OCI-LY3 (cell line): ENCODE measurements around the gene ZNF425.

Source experiments
- H2AFZ ChIP-seq: fragments of 200-600, 300-600 bp; shearing (Covaris generic); 2 replicates; pipeline ENCODE4 v1.6.0; 2014; ENCODE audit warnings: antibody characterized with exemption, low read depth, low read length
- H3K27ac ChIP-seq: fragments of 200-600, 300-600 bp; sonication (generic); 2 replicates; pipeline ENCODE4 v1.5.1; 2014; ENCODE audit warnings: mild to moderate bottlenecking, low read length, moderate library complexity, mixed read lengths
- H3K27me3 ChIP-seq: fragments of 200-600, 300-600 bp; sonication (generic); 2 replicates; pipeline ENCODE4 v1.6.1; 2014; ENCODE audit warnings: low read depth, low read length, mixed read lengths
- H3K36me3 ChIP-seq: fragments of 200-600, 300-600 bp; sonication (generic); replicated peaks from 2 replicates; pipeline ENCODE3; 2014; ENCODE audit warnings: low read depth, low read length, mixed read lengths
- H3K4me1 ChIP-seq: fragments of 300-600, 200-600 bp; sonication (generic); 2 replicates; pipeline ENCODE4 v1.6.1; 2014; ENCODE audit warnings: low read length, mixed read lengths
- H3K4me2 ChIP-seq: fragments of 200-600, 300-600 bp; sonication (generic); 2 replicates; pipeline ENCODE4 v1.6.1; 2014; ENCODE audit warnings: low read length, mixed read lengths
- H3K4me3 ChIP-seq: fragments of 300-600, 200-600 bp; sonication (generic); 2 replicates; pipeline ENCODE4 v1.5.1; 2014; ENCODE audit warnings: antibody characterized with exemption, mild to moderate bottlenecking, low read length, moderate library complexity
- H3K79me2 ChIP-seq: fragments of 300-600, 200-600 bp; shearing (Covaris generic); 2 replicates; pipeline ENCODE4 v1.6.1; 2014; ENCODE audit warnings: mild to moderate bottlenecking, low read length, mixed read lengths
- H3K9ac ChIP-seq: fragments of 300-600, 200-600 bp; shearing (Covaris generic); 2 replicates; pipeline ENCODE4 v1.6.0; 2014; ENCODE audit warnings: mild to moderate bottlenecking, low read length, moderate library complexity
- H3K9me3 ChIP-seq: fragments of 200-600, 300-600 bp; shearing (Covaris generic); 2 replicates; pipeline ENCODE4 v1.6.1; 2014; ENCODE audit warnings: low read length, mixed read lengths; ENCODE audit not compliant: insufficient read depth
- H4K20me1 ChIP-seq: fragments of 200-600, 300-600 bp; sonication (generic); 2 replicates; pipeline ENCODE4 v1.6.1; 2016; ENCODE audit warnings: low read length, mixed read lengths; ENCODE audit not compliant: insufficient read depth
- EZH2phosphoT487 ChIP-seq: fragments of 200-600 bp; shearing (Covaris generic); IDR thresholded peaks from 2 replicates; pipeline ENCODE4 v1.6.1; 2018; ENCODE audit warnings: antibody characterized with exemption, mixed run types, low read depth
- TF ChIP-seq, protein P1 (sequence below): fragments of 200-600, 300-600 bp; sonication (generic); IDR thresholded peaks from 2 replicates; pipeline ENCODE4 v1.5.1; 2014; ENCODE audit warnings: antibody characterized with exemption, low read length, low read depth

ZNF425 gene

GRCh38 chr7:149074116-149074885 lies 51.8 kb downstream of the ZNF425 start:
- no peak overlapping the region for H3K4me3 ChIP-seq
- H3K9me3 ChIP-seq, result no peaks in the 10 kb centered on the region
- H3K36me3 ChIP-seq, result peaks cover 29% of the 10 kb centered on the region
- no peak overlapping the region for H2AFZ ChIP-seq
- H3K4me1 ChIP-seq, result peaks cover 10% of the 10 kb centered on the region; the same call in 1 of the 2 replicates
- H3K4me2 ChIP-seq, result no peak overlapping the region
- H4K20me1 ChIP-seq, result no peaks in the 10 kb centered on the region
- no peak overlapping the region for H3K9ac ChIP-seq
- no peak for TF ChIP-seq EZH2phosphoT487
- TF ChIP-seq, protein P1, sequence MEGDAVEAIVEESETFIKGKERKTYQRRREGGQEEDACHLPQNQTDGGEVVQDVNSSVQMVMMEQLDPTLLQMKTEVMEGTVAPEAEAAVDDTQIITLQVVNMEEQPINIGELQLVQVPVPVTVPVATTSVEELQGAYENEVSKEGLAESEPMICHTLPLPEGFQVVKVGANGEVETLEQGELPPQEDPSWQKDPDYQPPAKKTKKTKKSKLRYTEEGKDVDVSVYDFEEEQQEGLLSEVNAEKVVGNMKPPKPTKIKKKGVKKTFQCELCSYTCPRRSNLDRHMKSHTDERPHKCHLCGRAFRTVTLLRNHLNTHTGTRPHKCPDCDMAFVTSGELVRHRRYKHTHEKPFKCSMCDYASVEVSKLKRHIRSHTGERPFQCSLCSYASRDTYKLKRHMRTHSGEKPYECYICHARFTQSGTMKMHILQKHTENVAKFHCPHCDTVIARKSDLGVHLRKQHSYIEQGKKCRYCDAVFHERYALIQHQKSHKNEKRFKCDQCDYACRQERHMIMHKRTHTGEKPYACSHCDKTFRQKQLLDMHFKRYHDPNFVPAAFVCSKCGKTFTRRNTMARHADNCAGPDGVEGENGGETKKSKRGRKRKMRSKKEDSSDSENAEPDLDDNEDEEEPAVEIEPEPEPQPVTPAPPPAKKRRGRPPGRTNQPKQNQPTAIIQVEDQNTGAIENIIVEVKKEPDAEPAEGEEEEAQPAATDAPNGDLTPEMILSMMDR, result no peak
- H3K27me3 ChIP-seq, result no peaks in the 10 kb centered on the region
- no peaks in the 10 kb centered on the region for H3K79me2 ChIP-seq
- no peak overlapping the region for H3K27ac ChIP-seq

DNA sequence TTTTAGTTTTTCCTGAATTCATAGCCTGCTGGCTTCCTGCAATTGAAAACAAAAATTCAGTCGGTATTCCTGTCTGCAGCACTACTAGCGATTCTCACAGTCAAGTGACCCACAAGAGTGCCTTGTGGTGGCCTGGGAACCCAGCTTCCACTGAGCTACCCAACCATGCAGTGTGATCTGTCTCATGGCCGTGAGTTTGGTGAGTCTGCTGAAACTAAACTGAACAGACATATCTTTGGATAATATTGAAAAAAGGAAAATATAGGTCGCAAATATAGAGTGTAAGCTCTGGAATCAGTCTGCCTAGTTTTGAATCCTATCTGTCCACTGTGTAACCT lies 53.7 kb downstream of the ZNF425 start:
- Histone ChIP-seq H3K36me3 (peaks cover 33% of the 10 kb centered on the region), H3K4me2 (no peak overlapping the region), H3K9ac (no peak overlapping the region), H3K27me3 (no peaks in the 10 kb centered on the region), H3K79me2 (no peaks in the 10 kb centered on the region), H3K27ac (no peak overlapping the region), H3K4me1 (peaks cover 10% of the 10 kb centered on the region; the same call in 1 of the 2 replicates), H3K4me3 (no peak overlapping the region), H2AFZ (no peak overlapping the region), H4K20me1 (no peaks in the 10 kb centered on the region), H3K9me3 (no peaks in the 10 kb centered on the region)
- no peak for TF ChIP-seq EZH2phosphoT487
- TF ChIP-seq, protein P1, result no peak

GRCh38 chr7:149071641-149072437 lies 54.3 kb downstream of the ZNF425 start:
- H4K20me1 ChIP-seq, result no peaks in the 10 kb centered on the region
- no peaks in the 10 kb centered on the region for H3K9me3 ChIP-seq
- peaks cover 10% of the 10 kb centered on the region; the same call in 1 of the 2 replicates for H3K4me1 ChIP-seq
- H3K27me3 ChIP-seq, result no peaks in the 10 kb centered on the region
- H3K36me3 ChIP-seq, result peaks cover 29% of the 10 kb centered on the region
- no peak overlapping the region for H3K27ac ChIP-seq
- TF ChIP-seq, protein P1, result no peak
- no peak for TF ChIP-seq EZH2phosphoT487
- H3K4me3 ChIP-seq, result no peak overlapping the region
- H2AFZ ChIP-seq, result no peak overlapping the region
- no peak overlapping the region for H3K9ac ChIP-seq
- H3K4me2 ChIP-seq, result no peak overlapping the region
- no peaks in the 10 kb centered on the region for H3K79me2 ChIP-seq

DNA sequence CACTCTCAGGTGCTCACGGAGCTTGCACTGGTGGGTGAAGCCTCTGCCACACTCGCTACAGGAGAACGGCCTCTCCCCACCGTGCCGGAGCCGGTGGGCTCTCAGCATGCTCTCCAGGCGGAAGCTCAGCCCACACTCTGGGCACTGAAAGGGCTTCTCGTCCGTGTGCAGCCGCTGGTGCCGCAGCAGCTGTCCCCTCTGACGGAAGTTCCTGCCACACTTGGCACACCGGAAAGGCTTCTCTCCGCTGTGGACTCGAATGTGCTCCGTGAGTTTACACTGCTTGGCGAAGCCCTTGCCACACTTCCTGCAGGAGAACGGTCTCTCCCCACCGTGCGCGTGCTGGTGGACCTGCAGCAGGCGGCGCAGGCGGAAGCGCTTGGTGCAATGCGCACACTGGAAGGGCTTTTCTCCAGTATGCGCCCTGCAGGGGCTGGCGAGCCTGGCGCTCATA lies 54.9 kb downstream of the ZNF425 start:
- Histone ChIP-seq H3K4me3 (no peak overlapping the region), H3K9me3 (no peaks in the 10 kb centered on the region), H3K27me3 (no peaks in the 10 kb centered on the region), H3K36me3 (peaks cover 27% of the 10 kb centered on the region), H3K4me2 (no peak overlapping the region), H3K9ac (no peak overlapping the region), H3K79me2 (no peaks in the 10 kb centered on the region), H4K20me1 (no peaks in the 10 kb centered on the region), H2AFZ (no peak overlapping the region), H3K4me1 (peaks cover 10% of the 10 kb centered on the region; the same call in 1 of the 2 replicates), H3K27ac (no peak overlapping the region)
- TF ChIP-seq, protein P1, result no peak
- no peak for TF ChIP-seq EZH2phosphoT487
